Measurements from ENCODE around the gene SRSF9. TPM values are rescaled to one million over a fixed set of nuclear protein-coding genes. Genes with fewer than 3 reads are reported as not detected.
"Not testable (repeated sequence)": the region's sequence is repeated elsewhere in the genome, so short reads cannot be mapped to it uniquely, and the experiment has no call there.

The SRSF9 gene
- total RNA-seq, 1 experiment from 2014 or later: 231 TPM

DNA sequence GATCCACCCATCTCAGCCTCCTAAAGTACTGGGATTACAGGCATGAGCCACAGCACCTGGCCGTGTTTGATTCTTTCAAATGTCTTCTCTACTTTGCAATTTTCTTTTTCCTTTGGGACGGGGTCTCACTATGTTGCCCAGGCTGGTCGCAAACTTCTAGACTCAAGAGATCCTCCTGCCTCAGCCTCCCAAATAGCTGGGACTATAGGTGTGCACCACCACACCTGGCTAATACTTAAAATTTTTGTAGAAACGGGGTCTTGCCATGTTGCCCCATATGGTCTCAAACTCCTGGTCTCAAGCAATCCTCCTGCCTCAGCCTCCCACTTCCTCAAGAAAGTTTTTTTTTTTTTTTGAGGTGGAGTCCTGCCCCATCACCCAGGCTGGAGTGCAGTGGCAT is 21.6 kb downstream of the SRSF9 start:
- Histone ChIP-seq H3K4me2 (peak overlapping the region; percentile 84), H2AFZ (no peak overlapping the region), H4K20me1 (ENCODE audit: insufficient read depth) (0 out of 2 replicates have a peak, but pooled peaks cover 3% of the 10 kb centered on the region), H3K9me3 (ENCODE audit: insufficient read depth, low read depth) (no peaks in the 10 kb centered on the region), H3K79me2 (ENCODE audit: low read depth) (peaks cover 75% of the 10 kb centered on the region), H3F3A (ENCODE audit: insufficient read depth, low read depth) (peaks cover 38% of the 10 kb centered on the region; the same call in 1 of the 2 replicates), H3K4me3 (no peak overlapping the region), H3K27me3 (ENCODE audit: insufficient read depth, low read depth) (no peaks in the 10 kb centered on the region), H3K36me3 (ENCODE audit: low read depth) (peaks cover 22% of the 10 kb centered on the region; the same call in 1 of the 2 replicates), H3K27ac (no peak overlapping the region), H3K4me1 (replicated peaks; ENCODE audit: insufficient read depth) (peaks cover 17% of the 10 kb centered on the region), H3K9me2 (ENCODE audit: insufficient read depth) (no peaks in the 10 kb centered on the region)
- no peak for TF ChIP-seq EZH2 (IDR thresholded peaks at IDR 0.05; ENCODE audit: low read depth)
- TF ChIP-seq, protein P1, sequence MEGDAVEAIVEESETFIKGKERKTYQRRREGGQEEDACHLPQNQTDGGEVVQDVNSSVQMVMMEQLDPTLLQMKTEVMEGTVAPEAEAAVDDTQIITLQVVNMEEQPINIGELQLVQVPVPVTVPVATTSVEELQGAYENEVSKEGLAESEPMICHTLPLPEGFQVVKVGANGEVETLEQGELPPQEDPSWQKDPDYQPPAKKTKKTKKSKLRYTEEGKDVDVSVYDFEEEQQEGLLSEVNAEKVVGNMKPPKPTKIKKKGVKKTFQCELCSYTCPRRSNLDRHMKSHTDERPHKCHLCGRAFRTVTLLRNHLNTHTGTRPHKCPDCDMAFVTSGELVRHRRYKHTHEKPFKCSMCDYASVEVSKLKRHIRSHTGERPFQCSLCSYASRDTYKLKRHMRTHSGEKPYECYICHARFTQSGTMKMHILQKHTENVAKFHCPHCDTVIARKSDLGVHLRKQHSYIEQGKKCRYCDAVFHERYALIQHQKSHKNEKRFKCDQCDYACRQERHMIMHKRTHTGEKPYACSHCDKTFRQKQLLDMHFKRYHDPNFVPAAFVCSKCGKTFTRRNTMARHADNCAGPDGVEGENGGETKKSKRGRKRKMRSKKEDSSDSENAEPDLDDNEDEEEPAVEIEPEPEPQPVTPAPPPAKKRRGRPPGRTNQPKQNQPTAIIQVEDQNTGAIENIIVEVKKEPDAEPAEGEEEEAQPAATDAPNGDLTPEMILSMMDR (conservative IDR thresholded peaks at IDR 0.05): no peak
- no peak for DNase-seq
- intact Hi-C loops (cut with micrococcal nuclease; ENCODE audit: unreplicated experiment): loop anchor here (2.0 kb wide), 1 partner anchor 219 kb away; no protein-coding TSS in a partner anchor
- ChIA-PET CTCF (interaction anchor here (0.7 to 1.1 kb wide), 2 partner anchors 41 to 255 kb away, joined by 5 to 10 read pairs; no protein-coding TSS in a partner anchor), POLR2A (ENCODE audit: unreplicated experiment) (no interaction called here)
- BruUV-seq (replicated peaks): no TSS peak

DNA sequence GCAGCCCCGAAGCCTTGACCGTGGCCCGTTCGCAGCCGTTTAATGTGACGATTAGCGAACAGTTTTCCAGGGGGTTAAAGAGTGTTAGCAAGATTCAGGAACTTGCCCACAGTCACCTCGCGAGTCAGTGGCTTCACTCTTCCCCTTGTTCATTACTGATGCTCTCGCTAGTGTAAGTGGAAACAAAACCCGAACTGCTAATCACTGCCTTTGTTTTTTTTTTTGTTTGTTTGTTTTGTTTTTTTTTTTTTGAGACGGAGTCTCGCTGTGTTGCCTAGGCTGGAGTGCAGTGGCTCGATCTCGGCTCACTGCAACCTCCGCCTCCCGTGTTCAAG is 22.7 kb downstream of the SRSF9 start:
- Histone ChIP-seq H3K27ac (peak overlapping the region; percentile 45; the same call in 1 of the 2 replicates), H3K4me3 (peak overlapping the region; percentile 73), H3K36me3 (ENCODE audit: low read depth) (peaks cover 23% of the 10 kb centered on the region), H3F3A (ENCODE audit: insufficient read depth, low read depth) (peaks cover 37% of the 10 kb centered on the region; the same call in 1 of the 2 replicates), H2AFZ (peak overlapping the region; percentile 96), H3K4me1 (replicated peaks; ENCODE audit: insufficient read depth) (peaks cover 17% of the 10 kb centered on the region), H3K4me2 (peak overlapping the region; percentile 84), H3K79me2 (ENCODE audit: low read depth) (peaks cover 77% of the 10 kb centered on the region)
- intact Hi-C loops (cut with micrococcal nuclease; ENCODE audit: unreplicated experiment): loop anchor here (2.0 kb wide), 1 partner anchor 218 kb away; no protein-coding TSS in a partner anchor
- H4K20me1 ChIP-seq (ENCODE audit: insufficient read depth); H3K9me3 ChIP-seq (ENCODE audit: insufficient read depth, low read depth); CTCF ChIA-PET; H3K9me2 ChIP-seq (ENCODE audit: insufficient read depth); H3K27me3 ChIP-seq (ENCODE audit: insufficient read depth, low read depth); BruUV-seq (replicated peaks); DNase-seq: not testable (repeated sequence)
- POLR2A ChIA-PET (ENCODE audit: unreplicated experiment): interaction anchor here (0.7 kb wide), 1 partner anchor 208 kb away, joined by 5 read pairs; no protein-coding TSS in a partner anchor

DNA sequence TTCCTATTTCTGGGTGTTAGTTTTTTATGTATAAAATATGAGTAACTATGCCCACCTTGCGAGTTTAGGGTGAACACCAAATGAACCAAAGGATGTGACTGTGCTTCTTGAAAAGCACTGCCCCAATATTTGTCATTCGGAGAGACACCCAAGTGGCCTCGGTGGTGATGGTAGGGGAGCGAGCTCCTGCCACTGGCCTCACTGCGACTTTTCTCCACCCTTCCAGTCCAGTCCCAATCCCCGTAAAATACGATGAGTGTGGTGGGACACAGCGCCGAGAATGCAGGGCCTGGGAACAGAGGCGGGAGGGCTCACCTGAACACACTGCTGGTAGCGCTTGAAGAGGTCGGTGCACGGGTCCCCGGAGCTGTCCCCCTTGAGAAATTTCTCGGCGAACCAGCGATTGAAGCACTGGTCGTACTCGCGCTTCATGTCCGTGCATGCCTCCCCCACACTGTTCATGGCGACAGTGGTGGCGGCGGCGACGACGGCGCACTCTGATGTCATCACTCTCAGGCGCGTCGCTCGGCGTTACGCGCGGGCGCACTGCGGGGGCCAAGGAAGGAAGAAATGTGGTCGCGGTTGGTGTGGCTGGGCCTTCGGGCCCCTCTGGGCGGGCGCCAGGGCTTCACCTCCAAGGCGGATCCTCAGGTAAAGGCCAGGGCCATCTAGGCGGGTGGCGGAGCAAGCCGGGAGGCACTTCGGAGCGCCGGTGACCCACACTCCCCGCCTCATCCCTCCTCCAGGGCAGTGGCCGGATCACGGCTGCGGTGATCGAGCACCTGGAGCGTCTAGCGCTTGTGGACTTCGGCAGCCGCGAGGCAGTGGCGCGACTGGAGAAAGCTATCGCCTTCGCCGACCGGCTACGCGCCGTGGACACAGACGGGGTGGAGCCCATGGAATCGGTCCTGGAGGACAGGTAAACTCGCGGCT is 23.4 kb downstream of the SRSF9 start, which contains the start of the genes GATC and TRIAP1:
TSS of gene GATC (plus strand) at position 534 of the 933 bp plus-strand sequence. CDS start at position 571, 37 bp downstream.
TSS of gene TRIAP1 (minus strand) at position 474 of the 933 bp plus-strand sequence. CDS start at position 462, 12 bp downstream.
- peaks cover 37% of the 10 kb centered on the region; the same call in 1 of the 2 replicates for H3F3A ChIP-seq (ENCODE audit: insufficient read depth, low read depth)
- ChIA-PET CTCF (interaction anchor here (0.5 to 0.6 kb wide), 2 partner anchors 106 to 245 kb away, joined by 3 to 6 read pairs; partner anchors contain the start of gene RPLP0), POLR2A (ENCODE audit: unreplicated experiment) (no interaction called here)
- peak; percentile 65 to 78 for DNase-seq
- H3K27ac ChIP-seq: peak within 1 kb of the TSS; percentile 45
- H4K20me1 ChIP-seq (ENCODE audit: insufficient read depth): no peaks in the 10 kb centered on the region
- peaks cover 23% of the 10 kb centered on the region for H3K36me3 ChIP-seq (ENCODE audit: low read depth)
- H3K9me3 ChIP-seq (ENCODE audit: insufficient read depth, low read depth): no peaks in the 10 kb centered on the region
- peak within 1 kb of the TSS; percentile 84 for H3K4me2 ChIP-seq
- BruUV-seq (replicated peaks): TSS peak; percentile 59
- no peaks in the 10 kb centered on the region for H3K27me3 ChIP-seq (ENCODE audit: insufficient read depth, low read depth)
- H3K79me2 ChIP-seq (ENCODE audit: low read depth): peaks cover 81% of the 10 kb centered on the region
- peak within 1 kb of the TSS; percentile 73 for H3K4me3 ChIP-seq
- H3K9me2 ChIP-seq (ENCODE audit: insufficient read depth): no peaks in the 10 kb centered on the region
- intact Hi-C loops (cut with micrococcal nuclease; ENCODE audit: unreplicated experiment): loop anchor here (2.0 kb wide), 1 partner anchor 217 kb away; no protein-coding TSS in a partner anchor
- H2AFZ ChIP-seq: peak within 1 kb of the TSS; percentile 96
- H3K4me1 ChIP-seq (replicated peaks; ENCODE audit: insufficient read depth): peaks cover 17% of the 10 kb centered on the region
- no peak for TF ChIP-seq EZH2 (IDR thresholded peaks at IDR 0.05; ENCODE audit: low read depth)
- TF ChIP-seq, protein P1 (conservative IDR thresholded peaks at IDR 0.05): no peak

Measured in PC-9 (cell line).